ENCODE data around the gene ARHGEF28.

ARHGEF28 gene

DNA sequence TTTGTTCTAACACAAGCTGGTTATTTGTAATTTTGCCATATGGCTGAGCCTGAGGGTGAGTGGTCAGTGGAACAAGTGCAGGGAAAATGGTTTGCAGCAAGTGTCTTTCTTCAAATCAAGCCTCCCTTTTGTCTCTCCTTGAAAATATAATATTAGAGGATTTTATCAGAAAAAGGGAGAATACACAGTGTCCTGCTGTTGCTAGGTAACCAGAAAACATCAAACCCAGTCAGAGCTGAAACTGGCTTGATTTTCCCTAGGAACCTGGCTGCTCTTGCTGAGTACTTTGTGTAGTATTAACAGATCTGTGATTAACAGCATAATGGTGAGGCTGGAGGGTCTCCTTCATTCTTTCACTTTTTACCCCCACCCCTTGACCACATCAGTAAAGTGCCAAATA is 314.0 kb downstream of the ARHGEF28 start:
- Histone ChIP-seq H3K9ac (ENCODE audit: low read depth, low read length) (no peak overlapping the region), H3K36me3 (ENCODE audit: control insufficient read depth, insufficient read depth, low read length) (no peaks in the 10 kb centered on the region), H3K4me3 (ENCODE audit: low read depth, low read length) (no peak overlapping the region), H3K27ac (ENCODE audit: low read depth, low read length) (no peak overlapping the region), H3K9me3 (ENCODE audit: control insufficient read depth, insufficient read depth, low read length) (no peaks in the 10 kb centered on the region), H3K4me1 (ENCODE audit: control insufficient read depth, insufficient read depth, low read length) (no peaks in the 10 kb centered on the region), H3K27me3 (ENCODE audit: control insufficient read depth, insufficient read depth, low read length) (no peaks in the 10 kb centered on the region)

DNA sequence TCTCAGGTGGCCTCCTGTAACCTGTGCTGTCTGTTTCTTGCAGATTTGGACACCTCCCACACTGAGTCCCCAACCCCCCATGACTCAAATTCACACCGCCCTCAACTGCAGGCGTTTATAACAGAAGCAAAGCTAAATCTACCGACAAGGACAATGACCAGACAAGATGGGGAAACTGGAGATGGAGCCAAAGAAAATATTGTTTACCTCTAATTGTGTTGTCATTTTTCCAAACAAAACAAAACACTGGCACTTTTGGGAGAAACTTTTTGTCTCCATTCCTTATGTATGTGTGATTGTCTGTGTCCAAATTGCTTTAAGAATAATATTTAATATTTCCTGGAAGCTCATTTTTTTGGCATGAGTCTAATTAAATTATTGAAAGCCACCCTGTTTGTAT is 314.8 kb downstream of the ARHGEF28 start:
- Histone ChIP-seq H3K9ac (ENCODE audit: low read depth, low read length) (no peak overlapping the region), H3K4me3 (ENCODE audit: low read depth, low read length) (no peak overlapping the region), H3K27ac (ENCODE audit: low read depth, low read length) (no peak overlapping the region), H3K27me3 (ENCODE audit: control insufficient read depth, insufficient read depth, low read length) (no peaks in the 10 kb centered on the region), H3K4me1 (ENCODE audit: control insufficient read depth, insufficient read depth, low read length) (no peaks in the 10 kb centered on the region), H3K9me3 (ENCODE audit: control insufficient read depth, insufficient read depth, low read length) (no peaks in the 10 kb centered on the region), H3K36me3 (ENCODE audit: control insufficient read depth, insufficient read depth, low read length) (no peaks in the 10 kb centered on the region)

- Histone ChIP-seq H3K36me3 (ENCODE audit: control insufficient read depth, insufficient read depth, low read length) (no peaks in the 10 kb centered on the region), H3K4me1 (ENCODE audit: control insufficient read depth, insufficient read depth, low read length) (no peaks in the 10 kb centered on the region), H3K27me3 (ENCODE audit: control insufficient read depth, insufficient read depth, low read length) (no peaks in the 10 kb centered on the region), H3K27ac (ENCODE audit: low read depth, low read length) (no peak overlapping the region), H3K9me3 (ENCODE audit: control insufficient read depth, insufficient read depth, low read length) (no peaks in the 10 kb centered on the region), H3K4me3 (ENCODE audit: low read depth, low read length) (no peak overlapping the region), H3K9ac (ENCODE audit: low read depth, low read length) (no peak overlapping the region)
These were observed 316.8 kb downstream of the ARHGEF28 start for GRCh38 chr5:73942783-73943182.

DNA sequence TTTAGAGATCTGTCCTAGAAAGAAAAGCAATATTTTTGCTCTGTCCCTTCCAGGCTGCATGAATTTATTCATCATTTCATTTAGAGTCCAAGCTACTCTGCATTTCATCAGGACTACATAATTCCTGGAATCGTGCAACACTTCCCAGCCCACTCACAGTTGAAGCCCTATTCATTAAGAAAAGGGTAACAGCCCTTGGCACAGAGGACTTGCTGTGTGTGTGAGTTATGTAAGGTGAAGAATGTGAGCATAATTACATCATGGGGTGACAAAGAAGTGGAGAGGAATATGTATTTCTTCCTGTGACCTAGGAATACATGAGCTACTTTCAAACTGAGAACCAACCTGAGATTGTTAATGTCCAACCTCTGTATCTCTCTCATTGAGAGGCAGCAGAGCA is 317.4 kb downstream of the ARHGEF28 start:
- Histone ChIP-seq H3K27ac (ENCODE audit: low read depth, low read length) (no peak overlapping the region), H3K36me3 (ENCODE audit: control insufficient read depth, insufficient read depth, low read length) (no peaks in the 10 kb centered on the region), H3K4me3 (ENCODE audit: low read depth, low read length) (no peak overlapping the region), H3K9ac (ENCODE audit: low read depth, low read length) (no peak overlapping the region), H3K4me1 (ENCODE audit: control insufficient read depth, insufficient read depth, low read length) (no peaks in the 10 kb centered on the region), H3K27me3 (ENCODE audit: control insufficient read depth, insufficient read depth, low read length) (no peaks in the 10 kb centered on the region), H3K9me3 (ENCODE audit: control insufficient read depth, insufficient read depth, low read length) (no peaks in the 10 kb centered on the region)

DNA sequence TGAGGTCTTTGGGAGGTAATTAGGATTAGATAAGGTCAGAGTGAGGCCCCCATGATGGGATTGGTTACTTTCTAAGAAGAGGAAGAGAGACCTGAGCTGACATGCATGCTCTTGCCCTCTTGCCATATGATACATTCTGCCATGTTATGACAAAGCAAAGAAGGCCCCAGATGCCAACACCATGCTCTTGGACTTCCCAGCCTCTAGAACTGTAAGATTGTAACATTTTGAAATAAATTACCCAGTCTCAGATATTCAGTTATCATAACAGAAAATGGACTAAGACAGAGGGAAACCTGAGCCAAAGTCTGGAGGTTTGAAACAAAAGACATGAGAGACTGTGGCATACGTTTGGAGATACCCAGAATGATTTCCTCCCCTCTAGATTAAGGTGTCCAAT is 318.6 kb downstream of the ARHGEF28 start:
- Histone ChIP-seq H3K4me3 (ENCODE audit: low read depth, low read length) (no peak overlapping the region), H3K27ac (ENCODE audit: low read depth, low read length) (no peak overlapping the region), H3K9ac (ENCODE audit: low read depth, low read length) (no peak overlapping the region), H3K27me3 (ENCODE audit: control insufficient read depth, insufficient read depth, low read length) (no peaks in the 10 kb centered on the region), H3K36me3 (ENCODE audit: control insufficient read depth, insufficient read depth, low read length) (no peaks in the 10 kb centered on the region), H3K9me3 (ENCODE audit: control insufficient read depth, insufficient read depth, low read length) (no peaks in the 10 kb centered on the region), H3K4me1 (ENCODE audit: control insufficient read depth, insufficient read depth, low read length) (no peaks in the 10 kb centered on the region)

- no peaks in the 10 kb centered on the region for H3K27me3 ChIP-seq (ENCODE audit: control insufficient read depth, insufficient read depth, low read length)
- no peaks in the 10 kb centered on the region for H3K36me3 ChIP-seq (ENCODE audit: control insufficient read depth, insufficient read depth, low read length)
- H3K27ac ChIP-seq (ENCODE audit: low read depth, low read length) = no peak overlapping the region
- no peak overlapping the region for H3K9ac ChIP-seq (ENCODE audit: low read depth, low read length)
- no peaks in the 10 kb centered on the region for H3K9me3 ChIP-seq (ENCODE audit: control insufficient read depth, insufficient read depth, low read length)
- H3K4me3 ChIP-seq (ENCODE audit: low read depth, low read length) = no peak overlapping the region
- no peaks in the 10 kb centered on the region for H3K4me1 ChIP-seq (ENCODE audit: control insufficient read depth, insufficient read depth, low read length)
These were observed 319.5 kb downstream of the ARHGEF28 start for GRCh38 chr5:73945505-73945904.

DNA sequence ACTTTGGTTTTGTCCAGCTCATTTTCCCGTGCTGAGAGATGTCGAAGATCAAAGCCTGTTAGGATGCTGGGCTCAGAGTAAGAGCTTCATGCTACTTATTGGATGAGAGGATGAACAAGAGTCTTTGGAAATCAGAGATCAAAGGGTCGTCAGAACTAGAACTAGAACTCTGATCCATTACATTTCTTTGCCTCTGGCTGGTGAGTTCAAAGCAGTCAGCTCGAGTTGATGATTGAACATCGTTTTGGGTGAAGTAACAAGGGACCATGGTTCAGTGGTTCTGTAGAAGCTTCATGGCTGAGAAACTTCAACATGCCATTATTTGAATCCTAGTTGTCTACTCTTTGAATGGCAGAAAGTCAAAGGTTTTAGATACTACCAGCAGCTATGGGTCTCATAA is 320.3 kb downstream of the ARHGEF28 start:
- Histone ChIP-seq H3K36me3 (ENCODE audit: control insufficient read depth, insufficient read depth, low read length) (no peaks in the 10 kb centered on the region), H3K9me3 (ENCODE audit: control insufficient read depth, insufficient read depth, low read length) (no peaks in the 10 kb centered on the region), H3K9ac (ENCODE audit: low read depth, low read length) (no peak overlapping the region), H3K27ac (ENCODE audit: low read depth, low read length) (no peak overlapping the region), H3K27me3 (ENCODE audit: control insufficient read depth, insufficient read depth, low read length) (no peaks in the 10 kb centered on the region), H3K4me3 (ENCODE audit: low read depth, low read length) (no peak overlapping the region), H3K4me1 (ENCODE audit: control insufficient read depth, insufficient read depth, low read length) (no peaks in the 10 kb centered on the region)

DNA sequence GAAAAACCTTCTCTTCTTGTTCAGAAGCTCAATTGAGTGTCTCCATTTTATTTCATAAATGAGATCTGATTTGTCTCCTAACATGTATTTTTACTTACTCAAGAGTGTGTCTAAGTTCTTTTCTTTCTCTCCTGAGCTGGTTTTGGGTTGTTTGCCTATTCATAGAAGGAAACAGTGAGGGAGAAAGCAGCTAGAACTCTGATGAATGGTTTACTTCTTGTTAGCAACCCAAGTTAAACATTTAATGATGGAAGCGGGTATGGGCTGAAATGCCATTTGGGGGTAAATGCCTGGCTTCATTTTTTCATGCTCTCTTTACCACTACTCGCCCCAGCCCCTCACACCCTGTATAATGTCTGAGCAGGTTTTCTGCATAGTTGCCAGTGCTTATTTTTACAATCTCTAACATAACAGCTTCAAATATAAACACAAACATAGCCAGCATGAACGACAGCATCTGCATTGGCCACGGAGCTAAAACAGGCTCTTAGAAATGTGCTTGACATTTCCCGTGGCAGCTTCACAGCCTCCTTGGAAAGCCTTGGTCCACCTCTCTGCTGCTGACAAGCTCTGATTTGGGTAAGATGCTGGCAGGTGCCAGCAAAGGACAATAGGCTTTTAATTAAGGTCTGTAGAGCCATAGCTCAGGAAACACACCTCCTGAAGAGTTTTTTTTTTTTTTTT is 321.1 kb downstream of the ARHGEF28 start:
- H3K27ac ChIP-seq (ENCODE audit: low read depth, low read length) = no peak overlapping the region
- no peak overlapping the region for H3K4me3 ChIP-seq (ENCODE audit: low read depth, low read length)
- H3K9me3 ChIP-seq (ENCODE audit: control insufficient read depth, insufficient read depth, low read length) = no peaks in the 10 kb centered on the region
- H3K36me3 ChIP-seq (ENCODE audit: control insufficient read depth, insufficient read depth, low read length) = no peaks in the 10 kb centered on the region
- H3K9ac ChIP-seq (ENCODE audit: low read depth, low read length) = no peak overlapping the region
- no peaks in the 10 kb centered on the region for H3K4me1 ChIP-seq (ENCODE audit: control insufficient read depth, insufficient read depth, low read length)
- H3K27me3 ChIP-seq (ENCODE audit: control insufficient read depth, insufficient read depth, low read length) = no peaks in the 10 kb centered on the region

GRCh38 chr5:73947906-73948640 is 322.1 kb downstream of the ARHGEF28 start:
- Histone ChIP-seq H3K9me3 (ENCODE audit: control insufficient read depth, insufficient read depth, low read length) (no peaks in the 10 kb centered on the region), H3K27me3 (ENCODE audit: control insufficient read depth, insufficient read depth, low read length) (no peaks in the 10 kb centered on the region), H3K4me3 (ENCODE audit: low read depth, low read length) (no peak overlapping the region), H3K4me1 (ENCODE audit: control insufficient read depth, insufficient read depth, low read length) (no peaks in the 10 kb centered on the region), H3K27ac (ENCODE audit: low read depth, low read length) (no peak overlapping the region), H3K9ac (ENCODE audit: low read depth, low read length) (no peak overlapping the region), H3K36me3 (ENCODE audit: control insufficient read depth, insufficient read depth, low read length) (no peaks in the 10 kb centered on the region)

DNA sequence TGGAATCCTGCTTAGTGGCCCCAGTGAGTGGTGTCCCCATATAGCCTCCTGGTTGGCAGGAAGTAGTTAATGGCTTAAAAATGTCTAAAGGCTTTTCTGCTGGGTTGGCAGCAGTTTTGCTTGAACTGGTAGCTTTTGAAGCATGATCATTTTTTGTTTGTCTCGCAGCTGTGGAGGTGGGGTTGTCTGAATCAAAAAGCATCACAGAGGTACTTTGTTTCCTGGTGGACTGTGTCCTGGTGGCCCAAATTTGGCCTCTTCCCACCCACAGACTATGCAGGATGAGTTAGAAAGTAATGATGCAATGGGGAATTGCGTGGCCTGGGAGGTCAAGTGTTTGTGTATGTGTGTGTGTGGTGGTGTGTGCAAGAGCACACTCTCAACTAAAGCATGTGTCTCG is 322.7 kb downstream of the ARHGEF28 start:
- H3K4me1 ChIP-seq (ENCODE audit: control insufficient read depth, insufficient read depth, low read length) = no peaks in the 10 kb centered on the region
- no peak overlapping the region for H3K4me3 ChIP-seq (ENCODE audit: low read depth, low read length)
- H3K9ac ChIP-seq (ENCODE audit: low read depth, low read length) = no peak overlapping the region
- H3K27ac ChIP-seq (ENCODE audit: low read depth, low read length) = no peak overlapping the region
- no peaks in the 10 kb centered on the region for H3K27me3 ChIP-seq (ENCODE audit: control insufficient read depth, insufficient read depth, low read length)
- no peaks in the 10 kb centered on the region for H3K9me3 ChIP-seq (ENCODE audit: control insufficient read depth, insufficient read depth, low read length)
- no peaks in the 10 kb centered on the region for H3K36me3 ChIP-seq (ENCODE audit: control insufficient read depth, insufficient read depth, low read length)

DNA sequence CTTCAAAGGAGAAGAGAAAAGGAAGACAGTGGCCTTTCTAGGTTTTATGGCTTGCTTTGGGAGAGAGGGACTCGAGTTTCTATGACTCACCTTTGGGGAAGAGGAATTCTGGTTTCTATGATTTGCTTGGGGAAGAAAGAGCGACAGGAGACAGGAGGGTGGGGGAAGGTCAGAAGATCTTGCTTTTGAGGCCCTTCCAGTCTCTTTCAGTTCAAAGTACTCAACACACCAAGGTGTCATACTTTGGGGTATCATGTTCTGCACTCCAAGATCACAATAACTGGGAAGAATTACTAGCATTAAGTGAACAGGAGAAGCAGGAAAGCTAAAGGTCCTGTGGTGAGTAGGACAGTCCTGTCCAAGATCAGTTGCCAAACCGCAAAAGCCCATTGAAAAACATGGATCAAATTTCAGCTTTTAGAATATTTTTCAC is 324.5 kb downstream of the ARHGEF28 start:
- no peak overlapping the region for H3K4me3 ChIP-seq (ENCODE audit: low read depth, low read length)
- no peaks in the 10 kb centered on the region for H3K27me3 ChIP-seq (ENCODE audit: control insufficient read depth, insufficient read depth, low read length)
- H3K27ac ChIP-seq (ENCODE audit: low read depth, low read length) = no peak overlapping the region
- no peaks in the 10 kb centered on the region for H3K4me1 ChIP-seq (ENCODE audit: control insufficient read depth, insufficient read depth, low read length)
- H3K9ac ChIP-seq (ENCODE audit: low read depth, low read length) = no peak overlapping the region
- H3K36me3 ChIP-seq (ENCODE audit: control insufficient read depth, insufficient read depth, low read length) = no peaks in the 10 kb centered on the region
- H3K9me3 ChIP-seq (ENCODE audit: control insufficient read depth, insufficient read depth, low read length) = no peaks in the 10 kb centered on the region
